CD4-positive, alpha-beta T cell treated with Interleukin-15 for 4 hours (primary cell): ENCODE results near the gene THSD4.
"Not testable (repeated sequence)": the region's sequence is repeated elsewhere in the genome, so short reads cannot be mapped to it uniquely, and the experiment has no call there.

Source experiments
- DNase-seq: peaks from one replicate; pipeline ENCODE4 v3.0.0-alpha.2; 2020; ENCODE audit warnings: low spot score

THSD4 gene

DNA sequence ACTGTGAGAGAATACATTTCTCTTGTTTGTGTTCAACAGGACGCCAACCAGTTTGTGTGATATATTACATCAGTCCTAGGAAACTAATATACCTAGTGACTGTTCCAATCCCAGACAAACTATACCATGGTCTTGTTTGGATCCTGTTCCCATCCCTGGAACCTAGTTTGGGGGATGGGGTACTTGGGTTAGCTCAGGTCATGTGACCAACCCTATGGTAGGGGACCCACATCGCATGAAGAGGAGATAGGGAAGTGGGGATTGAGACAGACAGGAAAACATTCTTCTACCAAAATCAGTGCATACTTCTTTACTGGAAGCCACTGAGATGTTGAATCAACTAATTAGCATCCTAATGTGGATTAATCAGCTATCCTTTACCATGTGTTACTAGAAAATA lies 146.1 kb downstream of the THSD4 start:
- no peak for DNase-seq

DNA sequence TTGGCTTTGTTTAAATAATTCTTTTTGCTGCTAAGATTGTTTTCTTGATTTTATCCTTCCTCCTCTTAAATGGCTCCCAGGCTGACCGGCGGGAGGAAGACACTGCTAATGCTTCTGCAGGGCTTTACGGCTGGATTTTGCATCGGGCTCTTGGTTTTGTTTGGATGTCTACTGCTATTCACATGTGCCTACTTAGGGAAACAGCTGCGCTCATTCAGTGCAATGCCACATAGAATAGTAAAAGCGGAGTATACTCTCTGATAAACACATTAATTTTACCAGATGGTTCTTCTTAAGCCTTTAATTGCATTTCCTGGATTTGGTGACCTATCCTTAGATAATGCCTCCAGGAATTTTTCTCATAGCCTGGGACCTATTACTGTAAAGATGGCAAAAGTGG lies 146.6 kb downstream of the THSD4 start:
- no peak for DNase-seq

- no peak for DNase-seq
Observed at GRCh38 chr15:71262599-71262998, 147.3 kb downstream of the THSD4 start.

GRCh38 chr15:71265606-71266005 lies 150.3 kb downstream of the THSD4 start:
- not testable (repeated sequence) for DNase-seq

GRCh38 chr15:71271327-71271726 lies 156.1 kb downstream of the THSD4 start:
- no peak for DNase-seq

DNA sequence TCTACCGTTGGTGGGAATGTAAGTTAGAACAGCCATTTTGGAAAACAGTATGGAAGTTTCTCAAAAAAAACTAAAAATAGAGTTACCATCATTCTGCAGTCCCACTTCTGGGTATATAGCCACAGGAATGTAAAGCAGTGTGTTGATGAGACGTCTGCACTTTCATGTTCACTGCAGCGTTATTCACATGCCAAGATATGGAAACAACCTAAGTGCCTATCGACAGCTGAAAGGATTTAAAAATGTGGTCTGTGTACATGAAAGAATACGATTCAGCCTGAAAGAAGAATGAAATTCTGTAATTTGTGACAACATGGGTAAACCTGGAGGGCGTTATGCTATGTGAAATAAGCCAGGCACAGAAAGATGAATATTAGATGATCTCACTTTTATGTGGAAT lies 157.7 kb downstream of the THSD4 start:
- DNase-seq = no peak

DNA sequence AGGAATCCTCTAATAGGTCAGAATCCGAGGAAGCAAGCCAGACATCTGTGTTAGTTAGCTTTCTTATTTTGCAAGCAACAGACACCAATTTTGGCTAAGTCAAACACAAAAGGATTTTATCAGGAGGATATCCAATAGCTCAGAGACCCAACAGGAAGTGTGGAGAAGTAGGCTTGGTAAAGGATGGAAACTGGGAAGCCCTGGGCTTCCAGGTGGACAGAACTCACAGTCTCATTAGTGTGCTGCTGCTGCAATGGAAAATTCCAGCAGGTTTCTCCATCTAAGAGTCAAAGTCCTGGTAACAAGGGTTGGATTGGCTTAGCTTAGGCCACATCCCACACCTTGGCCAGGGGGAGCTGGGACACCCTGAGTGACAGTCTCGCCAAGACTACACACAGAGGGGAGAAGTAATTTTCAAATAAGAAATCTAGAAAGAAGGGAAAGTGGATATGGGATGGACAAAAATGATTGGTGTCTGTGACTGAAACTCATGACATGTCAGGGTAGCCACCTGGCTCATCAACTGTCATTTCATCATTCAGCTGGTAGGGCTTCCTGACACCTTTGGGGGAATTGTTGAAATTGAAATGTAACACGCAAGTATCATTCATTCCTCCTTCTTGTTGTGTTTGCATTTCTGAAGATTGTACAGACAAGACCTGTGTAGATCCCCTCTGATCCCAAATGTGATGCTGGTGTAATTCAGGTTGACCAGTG lies 158.6 kb downstream of the THSD4 start:
- no peak for DNase-seq

- no peak for DNase-seq
Observed at GRCh38 chr15:71274448-71274798, 159.2 kb downstream of the THSD4 start.

GRCh38 chr15:71275098-71275497 lies 159.8 kb downstream of the THSD4 start:
- DNase-seq = no peak

DNA sequence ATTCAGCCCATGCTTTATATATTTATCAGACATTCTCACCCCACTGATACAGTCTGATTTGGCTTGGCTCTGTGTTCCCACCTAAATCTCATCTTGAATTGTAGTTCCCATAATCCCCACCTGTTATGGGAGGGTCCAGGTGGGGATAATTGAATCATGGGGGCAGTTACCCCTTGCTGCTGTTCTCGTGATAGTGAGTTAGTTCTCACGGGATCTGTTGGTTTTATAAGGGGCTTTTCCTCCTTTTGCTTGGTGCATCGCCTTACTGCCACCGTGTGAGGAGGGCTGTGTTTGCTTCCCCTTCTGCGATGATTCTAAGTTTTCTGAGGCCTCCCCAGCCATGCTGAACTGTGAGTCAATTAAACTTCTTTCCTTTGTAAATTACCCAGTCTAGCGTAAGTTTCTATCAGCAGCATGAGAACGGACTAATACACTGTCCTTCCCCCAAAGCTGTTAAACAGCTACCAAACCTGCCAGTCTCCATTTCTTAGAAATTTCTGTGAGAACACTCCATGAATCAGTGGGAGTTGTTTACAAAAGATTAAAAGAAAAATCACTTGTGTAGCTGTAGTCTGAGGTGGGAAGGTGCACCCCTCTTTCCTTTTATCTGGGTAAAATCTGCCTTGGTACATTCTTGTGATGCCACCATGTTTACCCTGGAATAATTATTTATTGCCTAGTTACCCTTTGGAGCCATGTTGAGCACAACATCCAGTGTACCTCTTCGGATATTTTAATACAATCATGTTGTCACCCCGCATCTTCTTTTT lies 160.5 kb downstream of the THSD4 start:
- DNase-seq = no peak

DNA sequence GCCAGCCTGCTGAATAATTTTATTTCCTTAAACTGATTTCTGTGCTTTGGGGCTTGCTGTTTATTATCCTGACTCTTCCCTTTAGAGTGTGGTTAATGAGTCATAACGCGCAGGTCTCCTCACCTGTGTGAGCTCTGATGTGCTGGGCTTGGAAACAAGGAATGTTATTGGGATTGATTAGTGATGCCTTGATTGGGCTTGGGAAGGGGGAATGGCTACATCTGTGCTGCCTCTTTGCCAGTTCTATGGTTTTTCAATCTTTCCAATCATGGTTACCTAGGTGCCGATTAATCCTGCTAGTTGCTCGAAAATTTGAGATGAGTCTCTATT lies 161.0 kb downstream of the THSD4 start:
- no peak for DNase-seq

DNA sequence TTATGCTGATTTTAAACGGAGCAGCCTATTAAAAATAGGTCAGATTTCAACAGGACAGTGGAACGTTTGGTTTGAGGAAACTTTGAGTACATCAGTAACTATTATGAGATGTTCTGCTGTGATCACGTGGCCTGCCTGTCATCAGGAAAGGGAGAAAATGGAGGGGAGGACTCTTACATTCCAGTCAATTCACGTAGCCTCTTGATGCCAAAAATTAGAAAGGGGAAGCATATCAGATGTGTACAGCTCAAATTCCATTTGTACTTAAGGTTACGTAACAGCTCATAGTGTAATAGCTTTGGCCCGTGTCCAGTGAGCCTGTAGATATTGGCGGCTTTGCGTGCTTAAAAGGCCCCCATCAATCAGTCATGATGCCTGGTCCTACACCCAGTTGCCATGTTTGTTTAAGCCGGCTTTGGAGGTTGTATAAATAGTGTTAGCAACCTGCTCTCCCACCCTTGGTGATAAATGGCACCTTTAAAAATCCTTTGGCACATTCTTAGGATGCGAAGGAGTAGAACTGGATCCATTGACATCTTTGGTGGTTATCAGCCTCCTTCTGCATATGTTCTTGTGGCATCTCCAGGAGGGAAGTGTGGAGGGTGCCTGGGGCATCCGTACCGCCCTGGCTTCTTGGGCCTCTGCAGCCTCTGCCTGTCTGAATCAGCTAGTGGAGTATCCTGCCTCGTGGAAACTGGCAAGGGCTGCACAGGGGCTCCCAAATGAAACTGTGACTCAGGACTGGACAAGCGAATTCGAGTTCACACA lies 163.9 kb downstream of the THSD4 start:
- DNase-seq = no peak

DNA sequence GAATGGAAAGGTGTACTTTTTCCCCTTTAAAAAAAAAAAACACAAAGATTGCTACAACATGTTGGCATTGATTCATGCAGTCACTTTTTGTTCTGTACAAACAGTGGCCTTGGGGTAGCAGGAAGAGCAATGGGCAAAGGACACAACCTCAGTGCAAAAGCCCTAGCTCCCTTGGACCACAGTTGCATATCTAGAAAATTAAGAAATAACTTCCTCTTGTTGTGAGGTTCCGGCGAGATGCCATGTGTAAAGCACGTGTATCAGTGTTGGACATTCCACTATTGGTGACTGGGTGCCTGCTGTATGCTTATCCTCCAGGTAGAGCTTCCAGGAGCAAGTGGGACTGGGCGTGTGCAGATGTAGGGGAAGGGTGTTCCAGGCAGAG lies 164.5 kb downstream of the THSD4 start:
- no peak for DNase-seq

DNA sequence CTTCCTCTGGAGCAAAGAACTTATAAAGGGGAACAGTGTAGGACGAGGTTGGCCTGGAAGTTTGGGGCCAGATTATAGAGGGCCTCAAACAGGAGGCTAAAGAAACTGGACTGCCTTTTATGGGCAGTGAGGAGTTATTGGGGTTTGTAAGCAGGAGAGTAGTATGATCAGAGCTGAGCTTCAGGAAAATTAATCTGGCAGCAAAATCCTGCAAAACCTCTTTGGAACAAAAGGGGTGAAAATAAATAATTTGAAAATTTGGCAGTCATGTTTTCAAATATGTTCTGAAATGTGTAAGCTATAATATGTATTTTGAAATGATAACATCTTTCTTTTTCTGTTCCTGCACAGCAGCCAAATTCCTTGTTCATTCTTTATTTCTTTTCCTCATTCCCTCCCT lies 164.9 kb downstream of the THSD4 start:
- no peak for DNase-seq

GRCh38 chr15:71281256-71281655 lies 166.0 kb downstream of the THSD4 start:
- no peak for DNase-seq

- DNase-seq = no peak
Observed at GRCh38 chr15:71282076-71282475, 166.8 kb downstream of the THSD4 start.

- no peak for DNase-seq
Observed at GRCh38 chr15:71288348-71288955, 173.2 kb downstream of the THSD4 start.

DNA sequence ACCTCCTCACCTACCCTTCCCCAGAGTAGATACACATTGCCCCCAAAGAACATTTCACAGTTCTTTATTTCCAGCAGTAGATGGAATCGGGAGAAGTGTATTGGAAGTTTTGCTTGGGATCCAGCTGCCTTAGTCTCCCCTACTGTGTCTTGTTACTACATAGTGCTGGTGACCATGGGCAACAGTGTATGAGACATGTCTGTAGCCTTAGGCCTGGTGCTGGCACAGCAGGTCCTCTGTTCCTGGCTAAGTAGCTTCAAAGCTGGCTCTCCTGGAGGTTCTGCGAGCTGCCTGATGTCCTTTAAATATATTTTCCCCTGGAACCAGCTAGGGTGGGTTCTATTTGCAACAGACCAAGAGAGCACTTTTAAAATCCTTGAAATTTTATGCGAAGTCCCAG lies 174.7 kb downstream of the THSD4 start:
- DNase-seq = no peak

- DNase-seq = no peak
Observed at GRCh38 chr15:71290881-71291635, 175.8 kb downstream of the THSD4 start.

DNA sequence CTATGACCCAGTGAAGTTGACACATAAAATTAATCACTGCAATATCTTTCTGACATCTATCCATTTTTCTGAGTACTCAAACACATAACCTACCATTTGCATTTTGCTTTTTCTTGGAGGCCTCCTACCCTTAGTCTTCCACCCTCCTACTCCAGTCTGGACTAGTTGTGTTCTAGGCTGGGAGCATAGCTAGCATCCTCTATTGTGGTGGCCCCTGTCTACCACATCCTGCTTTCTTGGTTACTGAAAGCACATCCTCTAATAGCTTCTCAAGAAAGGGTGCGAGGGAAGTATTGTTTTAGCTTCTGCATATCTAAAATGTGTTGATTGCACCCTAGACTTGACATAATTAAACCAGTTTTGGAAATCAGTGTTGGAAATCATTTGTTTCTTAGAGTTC lies 176.5 kb downstream of the THSD4 start:
- DNase-seq = no peak

DNA sequence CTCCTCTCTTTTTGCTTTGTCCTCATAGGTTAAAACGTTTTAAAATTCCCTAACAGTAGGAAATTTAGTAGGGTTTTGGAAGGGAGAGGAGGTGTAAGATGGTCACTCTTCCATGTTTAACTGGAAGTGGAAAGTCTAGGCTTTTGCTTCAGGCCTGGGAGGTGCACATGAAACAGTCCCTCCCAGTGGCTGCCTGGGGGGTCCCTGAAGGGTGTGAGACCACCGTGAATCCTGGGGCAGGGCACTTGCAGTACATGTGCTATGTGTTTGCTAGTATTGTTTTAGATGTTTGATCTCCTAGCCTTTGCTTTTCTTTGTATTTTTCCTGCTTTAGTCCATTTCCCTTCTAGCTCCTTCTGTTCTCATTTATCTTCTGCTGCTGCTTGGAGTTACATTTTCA lies 178.5 kb downstream of the THSD4 start:
- DNase-seq = no peak

DNA sequence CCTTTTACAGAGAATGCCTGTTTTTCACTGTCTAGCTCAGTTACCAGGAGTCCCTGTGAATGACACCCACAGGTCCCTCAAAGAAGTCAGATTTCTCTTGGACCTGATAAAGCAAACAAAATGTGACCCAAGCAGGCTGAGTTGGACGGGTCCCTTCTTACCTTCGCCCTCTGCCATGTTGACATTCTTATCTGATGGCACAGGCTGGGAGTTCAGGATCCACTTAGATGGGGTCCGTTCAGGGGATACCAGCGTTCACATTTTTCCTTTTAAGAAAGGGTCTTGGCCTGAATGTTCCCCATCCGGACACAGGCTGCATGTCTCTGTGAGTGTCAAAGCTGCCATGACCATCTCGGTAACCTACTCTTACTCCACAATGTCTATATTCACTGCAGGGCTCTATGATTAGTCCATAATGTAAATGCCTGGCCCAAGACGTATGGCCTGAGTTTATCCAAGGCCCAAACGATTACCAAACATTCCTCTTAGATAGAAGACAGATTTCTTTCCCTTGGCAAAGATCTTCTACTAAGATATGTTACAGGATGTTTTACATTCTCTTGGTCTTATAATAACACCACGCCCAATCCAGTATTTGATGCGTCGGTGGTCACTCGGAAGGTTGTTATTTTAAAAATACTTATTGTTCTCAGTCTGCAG lies 179.1 kb downstream of the THSD4 start:
- no peak for DNase-seq
